Hepatic stellate cell (primary cell): Measurements from ENCODE around the gene OLFML2A.

ENCODE experiments used
- DNase-seq: peaks from one replicate; pipeline ENCODE4 v3.0.0; 2011; ENCODE audit warnings: low spot score

Gene OLFML2A

GRCh38 chr9:124797343-124798103 lies 20.6 kb downstream of the OLFML2A start:
- DNase-seq, result no peak

GRCh38 chr9:124799274-124800006 lies 22.5 kb downstream of the OLFML2A start:
- no peak for DNase-seq

GRCh38 chr9:124800306-124801259 lies 23.6 kb downstream of the OLFML2A start:
- DNase-seq, result no peak

GRCh38 chr9:124801356-124801755 lies 24.4 kb downstream of the OLFML2A start:
- no peak for DNase-seq

- DNase-seq, result no peak
These were observed 25.5 kb downstream of the OLFML2A start for GRCh38 chr9:124802426-124802825.

GRCh38 chr9:124803911-124804310 lies 27.0 kb downstream of the OLFML2A start:
- DNase-seq, result no peak

- no peak for DNase-seq
These were observed 28.3 kb downstream of the OLFML2A start for GRCh38 chr9:124805186-124805585.

GRCh38 chr9:124808246-124808956 lies 31.5 kb downstream of the OLFML2A start:
- no peak for DNase-seq

GRCh38 chr9:124809211-124809610 lies 32.3 kb downstream of the OLFML2A start:
- DNase-seq, result no peak

GRCh38 chr9:124809741-124810500 lies 33.0 kb downstream of the OLFML2A start:
- no peak for DNase-seq

- DNase-seq, result peak; percentile 88
These were observed 33.9 kb downstream of the OLFML2A start for GRCh38 chr9:124810663-124811355.

GRCh38 chr9:124812441-124812876 lies 35.5 kb downstream of the OLFML2A start:
- peak; percentile 96 for DNase-seq

GRCh38 chr9:124813041-124813440 lies 36.1 kb downstream of the OLFML2A start:
- DNase-seq, result no peak

- no peak for DNase-seq
These were observed 36.7 kb downstream of the OLFML2A start for GRCh38 chr9:124813501-124814163.

- DNase-seq, result no peak
These were observed 37.2 kb downstream of the OLFML2A start for GRCh38 chr9:124814164-124814535.

- no peak for DNase-seq
These were observed 38.7 kb downstream of the OLFML2A start for GRCh38 chr9:124815601-124816000.

GRCh38 chr9:124818431-124819281 lies 41.7 kb downstream of the OLFML2A start:
- no peak for DNase-seq

- no peak for DNase-seq
These were observed 44.0 kb downstream of the OLFML2A start for GRCh38 chr9:124820698-124821623.
